Renal cortex interstitium (tissue), 15 donors: ENCODE data around the gene PPP1CB. TPM values are rescaled to one million over a fixed set of nuclear protein-coding genes. Genes with fewer than 3 reads are reported as not detected.

ENCODE experiments used
- DNase-seq, 11 donors: peaks; one replicate each; pipeline ENCODE4 v3.0.0-alpha.2; 2013; ENCODE audit warnings: low read depth in 9 of 11, low spot score in 4 of 11; ENCODE audit errors: extremely low read depth in 1 of 11
- long read RNA-seq, 16 experiments: transcript quantifications; one replicate each; lab custom pipeline, GENCODE V29; 2026
- polyA plus RNA-seq, 3 donors: library from polyadenylated mRNA; unstranded; fragments of 120-200 nt; gene quantifications; one replicate each; pipeline ENCODE4 v1.2.1, GENCODE V29; 2013; ENCODE audit not compliant: insufficient read length in 3 of 3

PPP1CB gene
- polyA plus RNA-seq: 100 to 1,000 TPM; 160 to 184 (median 181) TPM
- long read RNA-seq, donor 1, full-length matches to known transcripts: 38 of 57 reads
- long read RNA-seq, donor 1, partial matches to known transcripts: 19 of 57 reads
- long read RNA-seq, donor 1, other reads (novel, unspliced or antisense): 0 of 57 reads
- long read RNA-seq, donor 2, full-length matches to known transcripts: 55 of 79 reads
- long read RNA-seq, donor 2, partial matches to known transcripts: 24 of 79 reads
- long read RNA-seq, donor 2, other reads (novel, unspliced or antisense): 0 of 79 reads
- long read RNA-seq, donor 3, full-length matches to known transcripts: 58 of 81 reads
- long read RNA-seq, donor 3, partial matches to known transcripts: 23 of 81 reads
- long read RNA-seq, donor 3, other reads (novel, unspliced or antisense): 0 of 81 reads
- long read RNA-seq, donor 4, full-length matches to known transcripts: 43 of 53 reads
- long read RNA-seq, donor 4, partial matches to known transcripts: 10 of 53 reads
- long read RNA-seq, donor 4, other reads (novel, unspliced or antisense): 0 of 53 reads
- long read RNA-seq, donor 5: 0 reads
- long read RNA-seq, donor 6, full-length matches to known transcripts: 51 of 76 reads
- long read RNA-seq, donor 6, partial matches to known transcripts: 25 of 76 reads
- long read RNA-seq, donor 6, other reads (novel, unspliced or antisense): 0 of 76 reads
- long read RNA-seq, donor 7, full-length matches to known transcripts: 42 of 66 reads
- long read RNA-seq, donor 7, partial matches to known transcripts: 24 of 66 reads
- long read RNA-seq, donor 7, other reads (novel, unspliced or antisense): 0 of 66 reads
- long read RNA-seq, donor 8, full-length matches to known transcripts: 82 of 109 reads
- long read RNA-seq, donor 8, partial matches to known transcripts: 27 of 109 reads
- long read RNA-seq, donor 8, other reads (novel, unspliced or antisense): 0 of 109 reads
- long read RNA-seq, donor 9, full-length matches to known transcripts: 56 of 192 reads
- long read RNA-seq, donor 9, partial matches to known transcripts: 136 of 192 reads
- long read RNA-seq, donor 9, other reads (novel, unspliced or antisense): 0 of 192 reads
- long read RNA-seq, donor 10, full-length matches to known transcripts: 40 of 71 reads
- long read RNA-seq, donor 10, partial matches to known transcripts: 31 of 71 reads
- long read RNA-seq, donor 10, other reads (novel, unspliced or antisense): 0 of 71 reads
- long read RNA-seq, donor 11, full-length matches to known transcripts: 39 of 51 reads
- long read RNA-seq, donor 11, partial matches to known transcripts: 12 of 51 reads
- long read RNA-seq, donor 11, other reads (novel, unspliced or antisense): 0 of 51 reads
- long read RNA-seq, donor 12, full-length matches to known transcripts: 25 of 32 reads
- long read RNA-seq, donor 12, partial matches to known transcripts: 7 of 32 reads
- long read RNA-seq, donor 12, other reads (novel, unspliced or antisense): 0 of 32 reads
- long read RNA-seq, donor 13, full-length matches to known transcripts: 129 of 232 reads
- long read RNA-seq, donor 13, partial matches to known transcripts: 103 of 232 reads
- long read RNA-seq, donor 13, other reads (novel, unspliced or antisense): 0 of 232 reads
- long read RNA-seq, donor 14, full-length matches to known transcripts: 49 of 58 reads
- long read RNA-seq, donor 14, partial matches to known transcripts: 9 of 58 reads
- long read RNA-seq, donor 14, other reads (novel, unspliced or antisense): 0 of 58 reads
- long read RNA-seq, donor 15, full-length matches to known transcripts: 26 of 39 reads
- long read RNA-seq, donor 15, partial matches to known transcripts: 13 of 39 reads
- long read RNA-seq, donor 15, other reads (novel, unspliced or antisense): 0 of 39 reads
- long read RNA-seq, donor 16, full-length matches to known transcripts: 117 of 145 reads
- long read RNA-seq, donor 16, partial matches to known transcripts: 28 of 145 reads
- long read RNA-seq, donor 16, other reads (novel, unspliced or antisense): 0 of 145 reads

DNA sequence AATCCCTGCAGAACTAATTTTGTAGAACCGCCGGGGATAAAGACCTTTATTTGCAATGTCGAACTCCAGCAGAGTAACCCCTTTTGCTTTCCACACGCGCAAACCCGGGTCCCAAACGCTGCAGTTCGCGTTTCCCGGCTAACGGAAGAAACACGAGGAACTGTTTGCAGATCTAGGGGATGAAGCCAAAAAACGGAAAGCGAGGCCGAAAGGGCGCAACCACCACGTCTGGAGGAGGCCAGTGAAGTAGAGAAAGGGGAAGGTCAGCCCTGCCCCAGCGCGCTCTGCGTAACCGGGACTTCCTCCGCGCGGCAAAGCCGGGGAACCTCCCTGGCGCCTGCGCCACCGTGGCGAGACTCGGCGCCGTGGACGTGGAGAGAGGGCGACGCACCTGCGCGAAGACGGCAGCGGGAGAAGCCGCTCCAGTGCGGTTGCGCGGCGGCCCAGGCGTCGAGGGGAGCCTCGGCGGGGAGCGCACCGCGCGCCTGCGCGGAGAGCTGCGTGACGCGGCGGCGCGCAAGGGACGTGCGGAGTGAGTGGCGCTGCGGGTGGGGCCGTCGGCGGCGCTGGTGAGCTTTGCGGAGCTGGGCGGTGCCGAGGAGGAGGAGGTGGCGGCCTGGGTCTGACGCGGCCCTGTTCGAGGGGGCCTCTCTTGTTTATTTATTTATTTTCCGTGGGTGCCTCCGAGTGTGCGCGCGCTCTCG is at the start of gene PPP1CB:
Gene PPP1CB, plus strand, starts transcription at position 579 of the 704 bp plus-strand sequence. CDS start 295 bp downstream, outside the sequence.
- peak; percentile 80 to 95 (median 93) for DNase-seq

DNA sequence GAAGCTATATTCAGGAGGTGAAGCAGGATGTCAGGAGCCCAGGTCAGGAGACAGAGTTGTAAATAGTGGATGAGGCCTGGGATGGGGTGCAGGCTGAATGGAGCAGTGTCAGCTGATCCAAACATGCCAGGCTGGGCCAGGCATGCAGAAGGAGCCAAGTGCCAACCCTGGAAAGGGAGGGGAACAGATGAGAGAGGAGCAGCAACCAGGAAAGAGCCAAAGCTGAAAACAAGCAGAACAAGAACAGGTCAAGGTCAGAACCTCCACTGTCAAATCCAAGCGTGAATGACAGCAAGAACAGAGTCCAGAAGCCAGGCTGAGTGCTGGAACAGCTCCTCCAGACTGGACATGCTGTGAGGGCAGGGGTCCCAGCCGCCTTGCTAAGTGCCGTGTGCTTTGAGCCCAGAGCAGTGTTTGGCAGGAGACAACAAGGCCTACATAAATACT is 49.2 kb upstream of the PPP1CB start:
- DNase-seq: no peak

DNA sequence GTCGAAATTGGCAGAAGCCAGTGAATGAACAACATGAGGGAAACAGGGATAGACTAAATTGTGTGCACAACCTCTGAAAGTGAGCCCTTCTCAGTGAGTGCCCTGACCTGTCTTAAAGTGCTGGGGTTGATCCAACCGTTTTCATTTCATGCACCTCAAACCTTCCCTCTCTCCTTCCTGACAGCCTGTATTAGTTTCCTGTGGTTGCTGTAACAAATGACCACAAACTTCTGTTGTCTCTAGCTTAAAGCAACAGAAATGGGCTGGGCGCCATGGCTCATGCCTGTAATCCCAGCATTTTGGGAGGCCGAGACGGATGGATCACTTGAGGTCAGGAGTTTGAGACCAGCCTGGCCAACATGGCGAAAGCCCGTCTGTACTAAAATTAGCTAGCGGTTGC is 48.8 kb upstream of the PPP1CB start:
- no peak for DNase-seq

DNA sequence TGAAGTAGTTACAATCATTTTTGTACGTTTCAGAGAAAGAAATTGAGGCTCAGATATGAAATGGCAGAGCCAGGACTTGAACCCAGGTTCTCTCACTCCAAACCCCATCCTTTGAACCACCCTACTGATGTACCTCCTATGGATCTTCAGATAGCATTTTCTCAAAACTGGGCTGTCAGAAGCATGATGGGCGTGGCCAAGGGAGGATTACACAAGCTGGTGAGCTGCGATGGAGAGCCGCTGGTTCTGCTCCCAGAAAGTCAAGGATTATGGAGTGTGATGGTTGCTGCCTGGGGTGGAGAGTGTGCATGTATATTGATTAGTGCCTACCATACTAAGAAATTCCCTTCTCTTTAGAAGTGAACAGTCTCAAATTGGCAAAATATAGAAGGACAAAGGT is 47.0 kb upstream of the PPP1CB start:
- no peak for DNase-seq

DNA sequence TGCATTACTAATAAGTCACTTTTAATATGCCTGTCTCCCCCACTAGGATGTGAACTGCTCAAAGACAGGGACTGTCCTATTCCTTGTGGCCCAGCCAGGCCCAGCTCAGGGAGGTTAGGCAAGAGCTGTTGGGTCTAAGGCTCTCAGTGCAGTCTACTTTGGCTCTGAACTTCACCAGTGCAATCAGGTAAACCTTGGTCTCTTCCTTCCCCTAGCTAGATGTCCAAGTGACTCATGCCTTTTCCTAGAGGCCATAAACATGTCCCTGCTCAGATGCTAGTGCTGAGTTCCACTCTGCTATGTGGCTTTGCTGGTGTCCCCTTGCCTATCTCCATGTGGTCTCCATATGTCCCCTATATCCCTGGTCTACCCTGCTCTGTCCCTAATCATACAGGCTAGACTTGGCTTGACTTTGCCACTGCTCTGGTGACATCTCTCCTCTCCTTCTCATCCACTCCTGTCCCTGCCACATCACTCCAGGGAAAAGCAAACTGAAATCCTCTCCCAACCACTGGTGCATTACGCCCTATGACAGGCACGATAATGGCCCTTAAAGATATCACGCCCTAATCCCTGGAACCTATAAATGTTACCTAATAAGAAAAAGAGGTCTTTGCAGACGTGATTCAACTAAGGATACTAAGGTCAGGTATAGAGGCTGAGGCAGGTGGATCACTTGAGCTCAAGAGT is 45.7 kb upstream of the PPP1CB start:
- DNase-seq: no peak

DNA sequence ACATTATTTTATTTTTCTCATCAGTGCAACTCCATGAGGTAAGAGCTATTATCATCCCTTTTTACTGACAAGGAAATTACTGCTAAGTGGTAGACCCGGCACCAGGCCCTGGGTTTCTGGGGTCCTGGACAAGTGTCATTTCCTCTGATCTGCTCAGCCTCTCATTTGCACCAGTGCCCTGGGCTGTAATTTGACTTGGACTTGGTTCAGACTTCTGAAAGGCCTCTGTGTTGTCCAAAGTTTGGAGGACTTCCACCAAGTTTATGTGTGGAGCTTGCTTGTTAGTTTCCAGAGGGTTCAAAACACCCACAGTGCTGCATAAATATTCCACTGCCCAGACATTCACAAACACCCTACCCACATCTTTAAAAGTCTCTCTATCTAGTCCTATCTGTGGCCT is 44.0 kb upstream of the PPP1CB start:
- no peak for DNase-seq

DNA sequence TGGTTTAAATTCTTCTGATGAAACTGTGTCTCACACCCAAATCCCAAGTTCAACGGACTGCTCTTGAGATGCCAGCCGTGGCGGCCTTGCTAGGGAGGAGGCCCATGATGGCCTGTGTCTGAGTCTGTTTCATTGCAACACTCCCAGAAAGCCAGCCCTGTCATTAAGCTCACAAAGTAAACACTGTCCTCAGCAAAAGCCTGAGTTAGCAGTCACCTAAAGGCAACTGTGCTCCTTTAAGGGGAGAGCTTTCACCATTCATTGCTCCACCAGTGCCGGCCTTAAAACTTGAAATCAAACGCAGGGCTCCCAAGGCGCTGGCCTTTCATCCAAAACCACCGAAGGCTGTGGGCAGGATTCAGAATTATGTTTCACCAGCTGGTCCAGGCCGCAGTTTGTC is 42.5 kb upstream of the PPP1CB start:
- DNase-seq: no peak

DNA sequence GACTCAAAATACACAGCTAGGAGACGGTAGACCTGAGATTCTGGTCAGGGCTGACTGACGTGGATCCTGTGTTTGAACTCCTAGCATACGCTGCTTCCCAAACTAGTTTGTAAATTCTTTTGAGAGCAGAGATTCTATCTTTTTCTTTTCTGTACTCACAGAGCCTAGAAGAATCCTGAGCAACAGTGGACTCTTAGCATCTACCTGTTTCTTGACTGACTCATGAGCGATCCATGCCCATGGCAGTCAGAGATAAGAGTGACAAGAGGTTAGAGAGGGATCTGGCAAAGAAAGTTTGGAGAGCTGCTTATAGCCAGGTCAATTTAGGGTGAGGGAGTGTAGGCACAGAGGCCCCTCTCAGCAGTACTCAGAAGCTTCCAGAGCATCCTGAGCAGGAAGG is 41.1 kb upstream of the PPP1CB start:
- no peak for DNase-seq

DNA sequence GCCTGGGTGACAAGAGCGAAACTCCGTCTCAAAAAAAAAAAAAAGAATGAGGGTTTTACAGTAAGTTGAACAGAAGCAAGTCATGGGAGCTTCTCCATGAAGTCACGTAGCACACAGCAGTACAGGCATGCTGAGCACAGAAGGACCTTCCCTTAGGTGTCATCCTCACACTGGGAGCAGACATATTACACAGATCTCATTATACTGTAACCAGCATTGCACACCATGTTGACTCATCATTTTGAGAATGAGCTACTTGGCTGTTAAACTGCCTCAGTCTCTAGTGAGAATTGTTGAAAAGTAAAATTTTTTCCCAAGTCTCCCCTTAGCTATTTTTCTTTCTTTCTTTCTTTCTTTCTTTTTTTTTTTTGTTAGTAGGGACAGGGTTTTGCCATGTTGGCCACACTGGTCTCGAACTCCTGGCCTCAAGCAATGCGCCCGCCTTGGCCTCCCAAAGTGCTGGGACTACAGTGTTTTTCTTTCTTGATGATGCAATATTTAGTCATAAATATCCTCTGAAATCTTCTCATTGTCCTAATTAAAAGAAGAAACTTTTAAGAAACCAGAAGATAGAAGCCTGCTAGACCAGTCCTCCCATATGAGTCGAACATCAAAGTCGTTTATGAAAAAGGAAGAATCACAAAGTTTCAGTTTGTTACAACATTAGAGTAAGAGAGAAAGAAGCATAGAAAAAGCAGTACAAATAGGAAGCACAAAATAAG is 37.9 kb upstream of the PPP1CB start:
- no peak for DNase-seq

DNA sequence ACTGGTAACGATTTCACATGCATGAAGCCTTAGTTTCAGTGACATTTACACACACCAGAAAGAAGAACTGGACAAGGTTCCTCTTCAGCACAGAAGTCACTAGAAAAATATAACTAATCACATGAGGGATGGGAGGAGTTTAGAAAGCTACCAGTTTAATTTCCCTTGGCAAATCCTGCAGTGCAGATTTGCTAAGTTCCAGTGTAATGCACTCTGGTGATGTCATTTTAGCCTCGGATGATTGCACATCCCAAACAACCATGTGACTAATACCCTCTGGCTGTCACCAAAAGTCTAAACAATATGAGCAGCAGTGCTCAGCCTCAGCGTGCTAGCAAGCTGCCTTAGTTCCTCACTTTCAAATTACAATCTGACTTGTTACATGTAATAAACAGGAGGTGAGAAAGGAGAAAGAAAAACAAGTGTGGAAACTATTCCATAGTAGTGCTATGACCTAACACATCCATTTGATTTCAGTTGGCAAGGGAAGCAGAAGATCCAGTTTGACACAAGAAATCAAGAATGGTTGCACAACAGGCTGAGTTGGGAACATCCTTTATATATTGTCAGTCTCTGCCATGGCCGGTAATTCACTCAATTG is 35.3 kb upstream of the PPP1CB start:
- DNase-seq: peak; percentile 49 to 87 (median 70)

DNA sequence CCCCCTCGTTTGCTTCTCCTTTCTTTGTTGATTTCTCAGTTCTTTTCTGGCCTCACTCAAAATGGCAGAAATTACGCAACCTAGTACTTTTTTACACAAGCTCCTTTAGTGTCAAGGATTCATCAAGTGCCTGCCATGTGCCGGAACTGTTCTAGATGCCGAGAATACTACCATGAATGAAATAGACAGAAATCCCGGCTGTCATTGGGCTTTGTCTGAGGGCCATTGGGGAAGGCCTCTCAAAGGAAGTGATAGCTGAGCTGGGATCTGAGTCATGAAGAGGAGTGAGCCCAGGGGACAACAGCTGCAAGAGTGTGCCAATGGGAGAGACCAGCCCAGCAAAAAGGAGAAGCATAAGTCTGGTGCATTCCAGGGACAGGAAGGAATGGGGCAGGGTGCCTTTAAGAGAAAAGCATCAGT is 34.3 kb upstream of the PPP1CB start:
- DNase-seq: no peak

DNA sequence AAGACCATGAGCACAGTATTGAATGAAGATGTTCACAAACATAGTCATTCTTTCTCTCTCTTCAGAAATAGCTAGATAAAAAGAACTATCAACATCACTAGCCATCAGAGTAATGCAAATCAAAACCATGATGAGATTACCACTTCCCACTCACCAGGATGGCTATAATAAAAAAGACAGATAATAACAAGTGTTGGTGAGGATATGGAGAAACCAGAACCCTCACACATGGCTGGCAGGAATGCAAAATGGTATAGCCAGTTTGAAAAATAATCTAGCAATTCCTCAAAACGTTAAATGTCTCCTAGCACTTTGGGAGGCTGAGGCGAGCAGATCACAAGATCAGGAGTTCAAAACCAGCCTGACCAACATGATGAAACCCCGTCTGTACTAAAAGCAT is 31.3 kb upstream of the PPP1CB start:
- no peak for DNase-seq

DNA sequence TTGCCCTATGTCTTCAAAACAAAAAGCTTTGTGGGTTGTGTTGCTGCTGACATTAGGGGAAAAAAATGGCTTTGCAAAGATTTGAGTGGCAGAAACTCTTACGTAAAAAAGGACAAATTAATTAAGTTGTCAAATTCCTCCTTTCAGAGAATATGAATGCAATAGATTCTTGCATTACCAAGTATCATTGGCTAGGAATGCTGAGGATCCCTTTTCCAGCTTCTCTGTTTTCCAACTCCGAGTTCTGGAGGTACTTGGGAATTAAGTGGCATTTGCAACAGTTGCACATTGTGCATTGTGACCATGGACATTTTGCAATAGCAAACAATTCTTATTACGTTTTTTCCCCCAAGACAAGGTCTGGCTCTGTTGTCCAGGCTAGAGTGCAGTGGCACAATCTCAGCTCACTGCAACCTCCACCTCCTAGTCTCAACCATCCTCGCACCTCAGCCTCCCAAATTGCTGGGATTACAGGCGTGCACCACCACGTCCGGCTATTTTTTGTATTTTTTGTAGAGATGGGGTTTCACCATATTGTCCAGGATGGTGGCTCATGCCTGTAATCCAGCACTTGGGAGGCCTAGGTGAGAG is 29.9 kb upstream of the PPP1CB start:
- no peak for DNase-seq

DNA sequence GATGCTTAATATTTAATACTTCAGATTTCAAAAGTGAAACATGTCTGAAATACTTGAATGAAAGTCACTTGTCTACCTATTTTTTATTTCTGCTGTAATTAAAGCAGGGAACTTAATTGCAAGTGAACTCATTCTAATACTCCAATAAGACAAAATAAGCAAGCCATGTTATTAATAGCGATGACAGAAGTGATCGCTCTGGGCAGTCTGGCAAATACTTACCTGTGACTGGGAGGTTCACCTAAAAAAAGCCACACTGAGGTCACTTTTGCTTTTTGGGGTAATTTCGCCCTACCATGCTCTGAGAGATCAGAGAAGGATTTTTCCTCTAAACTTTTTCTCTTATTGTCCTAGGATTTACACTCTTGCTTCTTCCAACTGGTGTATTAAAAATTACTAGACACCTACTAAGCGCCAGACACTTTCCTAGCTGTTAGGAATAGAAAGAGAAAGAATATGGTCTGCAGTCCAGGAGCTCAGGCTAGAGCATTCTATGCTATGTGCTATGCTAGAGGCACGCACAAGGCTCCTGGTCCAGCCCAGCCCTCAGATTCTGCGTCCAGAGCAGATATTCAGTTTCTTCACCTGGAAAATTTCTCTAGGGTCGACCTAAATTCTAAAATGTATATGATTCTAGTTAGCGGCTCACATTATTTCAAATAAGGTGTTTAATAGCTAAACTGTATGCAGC is 26.5 kb upstream of the PPP1CB start:
- no peak for DNase-seq

DNA sequence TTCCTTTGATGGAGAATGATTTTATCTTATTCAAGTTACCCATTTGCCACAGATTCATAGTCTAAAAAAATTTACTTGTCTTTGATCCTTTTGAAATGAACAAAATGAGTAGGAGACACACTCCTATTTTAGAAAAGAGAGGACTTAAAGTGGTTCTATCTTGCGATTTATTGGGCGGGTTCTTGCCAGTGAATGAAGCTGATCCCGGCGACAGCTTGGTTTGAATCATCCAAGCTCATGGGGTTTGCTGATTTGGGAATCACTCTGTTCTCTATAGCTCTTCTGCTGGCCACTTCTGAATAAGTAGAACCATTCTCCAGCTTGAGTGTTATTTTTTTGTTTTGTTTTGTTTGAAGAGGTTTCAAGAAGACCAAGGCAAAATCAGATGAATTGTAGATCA is 25.5 kb upstream of the PPP1CB start:
- DNase-seq: no peak
